ENCODE measurements around the gene DPP8.
"Not testable (repeated sequence)": the region's sequence is repeated elsewhere in the genome, so short reads cannot be mapped to it uniquely, and the experiment has no call there.

The DPP8 gene

GRCh38 chr15:65405791-65406423 is 111.6 kb downstream of the DPP8 start:
- in situ Hi-C loops (cut with HindIII; ENCODE audit: low sequenced_read_pairs) = no loop called here

- in situ Hi-C loops (cut with HindIII; ENCODE audit: low sequenced_read_pairs) = no loop called here
Observed at GRCh38 chr15:65404186-65404872, 113.2 kb downstream of the DPP8 start.

- in situ Hi-C loops (cut with HindIII; ENCODE audit: low sequenced_read_pairs) = no loop called here
Observed at GRCh38 chr15:65402961-65403360, 114.5 kb downstream of the DPP8 start.

GRCh38 chr15:65401611-65402240 is 115.8 kb downstream of the DPP8 start:
- in situ Hi-C loops (cut with HindIII; ENCODE audit: low sequenced_read_pairs) = no loop called here

GRCh38 chr15:65400760-65401610 is 116.5 kb downstream of the DPP8 start:
- in situ Hi-C loops (cut with HindIII; ENCODE audit: low sequenced_read_pairs) = no loop called here

- in situ Hi-C loops (cut with HindIII; ENCODE audit: low sequenced_read_pairs) = no loop called here
Observed at GRCh38 chr15:65399997-65400396, 117.5 kb downstream of the DPP8 start.

- in situ Hi-C loops (cut with HindIII; ENCODE audit: low sequenced_read_pairs) = no loop called here
Observed at GRCh38 chr15:65399001-65399706, 118.3 kb downstream of the DPP8 start.

GRCh38 chr15:65398486-65398885 is 119.0 kb downstream of the DPP8 start:
- in situ Hi-C loops (cut with HindIII; ENCODE audit: low sequenced_read_pairs) = not testable (repeated sequence)

GRCh38 chr15:65396965-65397317 is 120.5 kb downstream of the DPP8 start:
- in situ Hi-C loops (cut with HindIII; ENCODE audit: low sequenced_read_pairs) = no loop called here

GRCh38 chr15:65396283-65396964 is 121.1 kb downstream of the DPP8 start:
- in situ Hi-C loops (cut with HindIII; ENCODE audit: low sequenced_read_pairs) = no loop called here

GRCh38 chr15:65395567-65396202 is 121.8 kb downstream of the DPP8 start:
- in situ Hi-C loops (cut with HindIII; ENCODE audit: low sequenced_read_pairs) = no loop called here

- in situ Hi-C loops (cut with HindIII; ENCODE audit: low sequenced_read_pairs) = loop anchor here (5.0 kb wide), 2 partner anchors 52 to 73 kb away; no protein-coding TSS in a partner anchor
Observed at GRCh38 chr15:65394936-65395335, 122.6 kb downstream of the DPP8 start.

GRCh38 chr15:65394280-65394789 is 123.2 kb downstream of the DPP8 start:
- in situ Hi-C loops (cut with HindIII; ENCODE audit: low sequenced_read_pairs) = loop anchor here (5.0 kb wide), 2 partner anchors 53 to 72 kb away; no protein-coding TSS in a partner anchor

GRCh38 chr15:65393557-65393956 is 123.9 kb downstream of the DPP8 start:
- in situ Hi-C loops (cut with HindIII; ENCODE audit: low sequenced_read_pairs) = loop anchor here (5.0 kb wide), 2 partner anchors 54 to 71 kb away; no protein-coding TSS in a partner anchor

- in situ Hi-C loops (cut with HindIII; ENCODE audit: low sequenced_read_pairs) = loop anchor here (5.0 kb wide), 2 partner anchors 54 to 71 kb away; no protein-coding TSS in a partner anchor
Observed at GRCh38 chr15:65393091-65393490, 124.4 kb downstream of the DPP8 start.

Data from endothelial cell of hepatic sinusoid (primary cell).